GM12873 (cell line): Measurements from ENCODE around the gene PLXNA2.

Experiments used
- TF ChIP-seq, protein P1 (sequence below): IDR thresholded peaks from 2 replicates; pipeline ENCODE4 v1.5.1; 2012; ENCODE audit warnings: low read depth, mild to moderate bottlenecking, moderate library complexity, low read length, control low read depth; ENCODE audit not compliant: insufficient read depth; ENCODE audit errors: missing control alignments

PLXNA2 gene

GRCh38 chr1:208180421-208180820 lies 63.8 kb downstream of the PLXNA2 start:
- TF ChIP-seq, protein P1, sequence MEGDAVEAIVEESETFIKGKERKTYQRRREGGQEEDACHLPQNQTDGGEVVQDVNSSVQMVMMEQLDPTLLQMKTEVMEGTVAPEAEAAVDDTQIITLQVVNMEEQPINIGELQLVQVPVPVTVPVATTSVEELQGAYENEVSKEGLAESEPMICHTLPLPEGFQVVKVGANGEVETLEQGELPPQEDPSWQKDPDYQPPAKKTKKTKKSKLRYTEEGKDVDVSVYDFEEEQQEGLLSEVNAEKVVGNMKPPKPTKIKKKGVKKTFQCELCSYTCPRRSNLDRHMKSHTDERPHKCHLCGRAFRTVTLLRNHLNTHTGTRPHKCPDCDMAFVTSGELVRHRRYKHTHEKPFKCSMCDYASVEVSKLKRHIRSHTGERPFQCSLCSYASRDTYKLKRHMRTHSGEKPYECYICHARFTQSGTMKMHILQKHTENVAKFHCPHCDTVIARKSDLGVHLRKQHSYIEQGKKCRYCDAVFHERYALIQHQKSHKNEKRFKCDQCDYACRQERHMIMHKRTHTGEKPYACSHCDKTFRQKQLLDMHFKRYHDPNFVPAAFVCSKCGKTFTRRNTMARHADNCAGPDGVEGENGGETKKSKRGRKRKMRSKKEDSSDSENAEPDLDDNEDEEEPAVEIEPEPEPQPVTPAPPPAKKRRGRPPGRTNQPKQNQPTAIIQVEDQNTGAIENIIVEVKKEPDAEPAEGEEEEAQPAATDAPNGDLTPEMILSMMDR: no peak

DNA sequence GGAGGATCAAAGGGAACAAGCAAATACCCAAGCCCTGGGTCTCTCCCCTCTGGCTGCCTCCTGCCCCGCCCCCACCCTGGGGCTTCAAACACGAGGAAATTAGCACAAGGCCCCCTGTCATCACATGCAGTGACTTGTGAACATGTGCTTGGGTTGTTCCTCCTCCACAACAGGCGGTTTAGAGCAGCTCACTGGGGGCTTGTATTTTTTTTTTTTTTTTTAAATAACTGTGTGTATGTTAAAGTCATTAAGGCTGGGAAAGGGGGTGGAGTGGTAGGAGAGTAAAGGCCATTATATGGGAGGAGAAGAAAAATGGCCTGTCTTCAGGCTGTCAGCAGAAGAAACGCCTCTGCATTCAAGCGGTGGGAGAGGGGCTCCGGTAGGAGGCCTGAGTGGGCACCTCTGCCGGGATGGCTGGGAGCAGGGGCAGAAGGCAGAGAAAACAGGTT lies 64.2 kb downstream of the PLXNA2 start:
- TF ChIP-seq, protein P1: no peak

GRCh38 chr1:208179263-208179816 lies 64.8 kb downstream of the PLXNA2 start:
- TF ChIP-seq, protein P1: no peak

DNA sequence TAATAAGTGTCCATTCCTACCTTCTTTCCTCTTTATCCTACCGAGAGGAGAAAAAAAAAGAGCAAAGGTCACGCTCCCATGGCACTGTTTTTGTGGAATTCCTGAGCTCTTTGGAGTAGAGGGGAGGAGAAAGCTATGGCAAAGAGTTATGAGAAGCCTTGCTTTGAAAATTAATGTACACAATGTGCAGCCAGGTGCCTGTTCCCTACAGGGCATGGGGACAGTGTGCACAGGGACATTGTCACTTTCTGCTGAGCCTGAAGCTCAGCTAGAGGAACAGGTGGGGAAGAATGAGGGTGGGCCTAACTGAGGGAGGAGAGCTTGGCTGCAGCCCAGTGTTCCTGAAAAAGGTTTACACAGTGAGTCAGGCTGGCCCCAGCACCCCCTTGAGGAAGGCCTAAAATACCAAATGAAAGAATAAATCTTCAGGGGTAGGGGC lies 66.1 kb downstream of the PLXNA2 start:
- TF ChIP-seq, protein P1: no peak

- TF ChIP-seq, protein P1: no peak
These were observed 66.5 kb downstream of the PLXNA2 start for GRCh38 chr1:208177656-208178055.

GRCh38 chr1:208176649-208177048 lies 67.5 kb downstream of the PLXNA2 start:
- TF ChIP-seq, protein P1: no peak

- TF ChIP-seq, protein P1: no peak
These were observed 68.7 kb downstream of the PLXNA2 start for GRCh38 chr1:208175508-208175895.
